B cell (primary cell): ENCODE results near the gene CR1. TPM values are rescaled to one million over a fixed set of nuclear protein-coding genes. Genes with fewer than 3 reads are reported as not detected.

Experiments used
- ATAC-seq: fragments of 200-7000 bp; cut with Tn5 transposase; one replicate; pipeline ENCODE4 v1.10.0; 2021; ENCODE audit warnings: low read depth, mild to moderate bottlenecking, moderate number of reproducible peaks, moderate library complexity
- CTCF ChIA-PET: fragments of 350-600 bp; sonication (Branson Sonifier 250); formaldehyde crosslinking; loops from one replicate; lab custom pipeline; 2021; ENCODE audit warnings: antibody characterized with exemption, inconsistent platforms; lab: Charles Lee
- POLR2A ChIA-PET: fragments of 350-600 bp; sonication (Branson Sonifier 250); formaldehyde crosslinking; loops from one replicate; lab custom pipeline; 2021; ENCODE audit warnings: antibody characterized with exemption; lab: Charles Lee
- DNase-seq: peaks from one replicate; pipeline ENCODE4 v3.0.0; 2013
- H2AFZ ChIP-seq: 2 replicates; pipeline ENCODE4 v1.6.1; 2012; ENCODE audit warnings: mild to moderate bottlenecking, low read depth, low read length; ENCODE audit not compliant: insufficient read depth, poor library complexity, severe bottlenecking
- H3K27ac ChIP-seq, 2 donors: 1 replicate in 1 of 2; 2 replicates in 1 of 2; pipeline ENCODE4 v1.5.1; 2012 to 2013; ENCODE audit warnings: low read length in 2 of 2, mild to moderate bottlenecking in 2 of 2, moderate library complexity in 1 of 2
- H3K27me3 ChIP-seq, 4 experiments: fragments of 200-600 bp in 1 of 4; sonication (generic) in 1 of 4; replicated peaks in 1 of 4; 1 replicate in 2 of 4; 2 replicates in 2 of 4; pipeline versions ENCODE4 v1.6.1 to v1.7.0; 2013 to 2016; ENCODE audit warnings: low read length in 3 of 4, mild to moderate bottlenecking in 2 of 4, mixed read lengths in 1 of 4, moderate library complexity in 1 of 4; ENCODE audit not compliant: insufficient read depth in 4 of 4, control insufficient read depth in 3 of 4; ENCODE audit errors: control extremely low read depth in 1 of 4
- H3K36me3 ChIP-seq, 2 experiments: replicated peaks in 1 of 2; 1 replicate in 1 of 2; 2 replicates in 1 of 2; pipeline versions ENCODE4 v1.6.1 to v1.7.1; 2013; ENCODE audit warnings: low read length in 1 of 2; ENCODE audit not compliant: insufficient read depth in 2 of 2, control insufficient read depth in 1 of 2; ENCODE audit errors: control extremely low read depth in 1 of 2, extremely low read depth in 1 of 2
- H3K4me1 ChIP-seq, 2 donors: fragments of 200-600 bp in 1 of 2; sonication (generic) in 1 of 2; 1 replicate in 1 of 2; 2 replicates in 1 of 2; pipeline versions ENCODE4 v1.5.1 to v1.6.1; 2013 to 2017; ENCODE audit warnings: low read length in 2 of 2; ENCODE audit not compliant: control insufficient read depth in 2 of 2, insufficient read depth in 2 of 2
- H3K4me2 ChIP-seq: replicated peaks from 2 replicates; pipeline ENCODE3; 2012; ENCODE audit warnings: mild to moderate bottlenecking, low read depth, low read length; ENCODE audit not compliant: poor library complexity, severe bottlenecking
- H3K4me3 ChIP-seq, 5 experiments: fragments of 200-600 bp in 1 of 5; sonication (generic) in 1 of 5; 1 replicate in 3 of 5; 2 replicates in 2 of 5; pipeline versions ENCODE4 v1.5.1 to v1.7.0; 2011 to 2016; ENCODE audit warnings: low read length in 4 of 5, mild to moderate bottlenecking in 4 of 5, low read depth in 2 of 5, control low read depth in 1 of 5, moderate library complexity in 1 of 5; ENCODE audit not compliant: insufficient read depth in 1 of 5; ENCODE audit errors: control extremely low read depth in 1 of 5, extremely low read depth in 1 of 5
- H3K79me2 ChIP-seq: fragments of 200-600 bp; sonication (generic); one replicate; pipeline ENCODE4 v1.6.0; 2016; ENCODE audit warnings: low read length; ENCODE audit not compliant: control insufficient read depth, insufficient read depth
- H3K9ac ChIP-seq: fragments of 200-600 bp; sonication (generic); 2 replicates; pipeline ENCODE4 v1.6.1; 2017; ENCODE audit warnings: mild to moderate bottlenecking, low read length, moderate library complexity
- H3K9me3 ChIP-seq, 3 donors: one replicate each; pipeline versions ENCODE4 v1.6.1 to v1.7.1; 2013; ENCODE audit warnings: low read length in 2 of 3; ENCODE audit not compliant: control insufficient read depth in 2 of 3, insufficient read depth in 1 of 3; ENCODE audit errors: control extremely low read depth in 1 of 3
- H4K20me1 ChIP-seq: 2 replicates; pipeline ENCODE4 v1.6.0; 2012; ENCODE audit warnings: mild to moderate bottlenecking, low read length; ENCODE audit not compliant: insufficient read depth, control insufficient read depth, poor library complexity, severe bottlenecking
- H3K27ac Mint-ChIP-seq: one replicate; pipeline ENCODE4 v1.8.0; 2021; ENCODE audit warnings: mixed read lengths
- H3K27me3 Mint-ChIP-seq: one replicate; pipeline ENCODE4 v1.8.0; 2021; ENCODE audit warnings: mixed read lengths
- H3K4me1 Mint-ChIP-seq: one replicate; pipeline ENCODE4 v1.8.0; 2021; ENCODE audit warnings: mixed read lengths
- H3K4me3 Mint-ChIP-seq: one replicate; pipeline ENCODE4 v1.8.0; 2021; ENCODE audit warnings: mixed read lengths
- H3K9me3 Mint-ChIP-seq: one replicate; pipeline ENCODE4 v1.8.0; 2022; ENCODE audit warnings: mixed read lengths; ENCODE audit not compliant: insufficient read depth
- EZH2 ChIP-seq: IDR thresholded peaks from 2 replicates; pipeline ENCODE4 v1.6.1; 2012; ENCODE audit warnings: borderline replicate concordance, low read depth, mild to moderate bottlenecking, moderate library complexity, low read length; ENCODE audit not compliant: insufficient read depth, poor library complexity, severe bottlenecking
- WGBS: methylation state at CpG from one replicate; pipeline ENCODE4 v1.1.5; 2013; ENCODE audit warnings: missing lambda C conversion rate; ENCODE audit not compliant: insufficient coverage; 5-methylcytosine and 5-hydroxymethylcytosine counted together
- intact Hi-C: fragments of 100-400 bp; cut with micrococcal nuclease; formaldehyde crosslinking; loops from one replicate; pipeline ENCODE4 v1.10.0; 2022
- polyA plus RNA-seq: library from polyadenylated mRNA; depleted of rRNA; stranded (reverse); fragments of >200 nt; gene quantifications from 2 replicates; pipeline ENCODE4 v1.2.3, GENCODE V29; 2012
- total RNA-seq, 2 donors: library from RNA; stranded (reverse); fragments of 120-200 nt in 1 of 2; gene quantifications; 1 replicate in 1 of 2; 2 replicates in 1 of 2; pipeline versions ENCODE4 v1.2.3 to v1.2.4, GENCODE V29; 2013 to 2022
- TF ChIP-seq, protein P1 (sequence below): fragments of 200-600 bp; IDR thresholded peaks from one replicate; pipeline ENCODE4 v1.8.0; 2022; ENCODE audit warnings: antibody characterized with exemption, mild to moderate bottlenecking

The CR1 gene
- total and polyA plus RNA-seq, 2 donors (not counting 1 experiment from before 2014, with no cell fraction given) = 26.4 to 36.7 TPM

DNA sequence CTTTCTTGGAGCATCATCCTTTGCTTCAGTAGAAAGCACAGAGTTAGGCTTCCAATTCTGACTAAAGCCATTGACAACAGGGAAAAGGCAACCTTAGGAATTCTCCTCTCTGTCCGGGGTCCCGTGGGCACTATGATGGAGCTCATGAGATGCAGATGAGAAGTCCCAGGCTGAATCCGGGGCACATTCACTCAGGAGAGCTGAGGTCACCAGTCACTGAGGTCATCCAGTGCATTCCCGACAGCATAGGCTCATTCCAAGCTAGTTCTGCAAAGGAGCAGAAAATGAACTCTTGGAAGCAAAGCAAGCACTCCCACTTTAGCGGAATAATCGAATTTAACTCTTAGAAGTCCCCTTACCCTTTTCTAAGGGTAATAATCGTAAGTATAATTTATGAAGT is 6.8 kb downstream of the CR1 start:
- H3K27me3 ChIP-seq = no peaks in the 10 kb centered on the region
- no peak overlapping the region for H3K9ac ChIP-seq
- H3K27ac ChIP-seq = no peak overlapping the region
- peaks cover 10 to 13% of the 10 kb centered on the region in 2 donors for H3K4me1 ChIP-seq
- ATAC-seq (no peak), DNase-seq (no peak)
- no peaks in the 10 kb centered on the region for H3K9me3 ChIP-seq
- TF ChIP-seq, protein P1, sequence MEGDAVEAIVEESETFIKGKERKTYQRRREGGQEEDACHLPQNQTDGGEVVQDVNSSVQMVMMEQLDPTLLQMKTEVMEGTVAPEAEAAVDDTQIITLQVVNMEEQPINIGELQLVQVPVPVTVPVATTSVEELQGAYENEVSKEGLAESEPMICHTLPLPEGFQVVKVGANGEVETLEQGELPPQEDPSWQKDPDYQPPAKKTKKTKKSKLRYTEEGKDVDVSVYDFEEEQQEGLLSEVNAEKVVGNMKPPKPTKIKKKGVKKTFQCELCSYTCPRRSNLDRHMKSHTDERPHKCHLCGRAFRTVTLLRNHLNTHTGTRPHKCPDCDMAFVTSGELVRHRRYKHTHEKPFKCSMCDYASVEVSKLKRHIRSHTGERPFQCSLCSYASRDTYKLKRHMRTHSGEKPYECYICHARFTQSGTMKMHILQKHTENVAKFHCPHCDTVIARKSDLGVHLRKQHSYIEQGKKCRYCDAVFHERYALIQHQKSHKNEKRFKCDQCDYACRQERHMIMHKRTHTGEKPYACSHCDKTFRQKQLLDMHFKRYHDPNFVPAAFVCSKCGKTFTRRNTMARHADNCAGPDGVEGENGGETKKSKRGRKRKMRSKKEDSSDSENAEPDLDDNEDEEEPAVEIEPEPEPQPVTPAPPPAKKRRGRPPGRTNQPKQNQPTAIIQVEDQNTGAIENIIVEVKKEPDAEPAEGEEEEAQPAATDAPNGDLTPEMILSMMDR = no peak
- no peak for TF ChIP-seq EZH2
- H2AFZ ChIP-seq = no peak overlapping the region
- Mint-ChIP-seq H3K9me3 (no peaks in the 10 kb centered on the region), H3K27ac (no peak overlapping the region), H3K4me1 (peaks cover 20% of the 10 kb centered on the region), H3K4me3 (no peak overlapping the region), H3K27me3 (no peaks in the 10 kb centered on the region)
- intact Hi-C loops = no loop called here
- H4K20me1 ChIP-seq = peaks cover 11% of the 10 kb centered on the region
- ChIA-PET POLR2A (no interaction called here), CTCF (interaction anchor here (1.0 to 6.7 kb wide), 5 partner anchors 48 to 453 kb away, joined by 3 to 209 read pairs (median 10); partner anchors contain the start of genes C4BPB and CR2)
- H3K4me2 ChIP-seq = no peak overlapping the region
- H3K79me2 ChIP-seq = peaks cover 58% of the 10 kb centered on the region
- no peak overlapping the region for H3K4me3 ChIP-seq
- peaks cover 8 to 24% of the 10 kb centered on the region in 2 experiments for H3K36me3 ChIP-seq
- 96% methylated on average over 4 of the region's 7 CpGs for WGBS

GRCh38 chr1:207503950-207504349 is 8.0 kb downstream of the CR1 start:
- ATAC-seq (no peak), DNase-seq (no peak)
- Mint-ChIP-seq H3K4me1 (peaks cover 12% of the 10 kb centered on the region), H3K27me3 (no peaks in the 10 kb centered on the region), H3K4me3 (no peak overlapping the region), H3K27ac (no peak overlapping the region), H3K9me3 (no peaks in the 10 kb centered on the region)
- no peaks in the 10 kb centered on the region for H3K9me3 ChIP-seq
- H3K4me2 ChIP-seq = no peak overlapping the region
- peaks cover 53% of the 10 kb centered on the region for H3K79me2 ChIP-seq
- no peak overlapping the region for H3K27ac ChIP-seq
- H3K27me3 ChIP-seq = no peaks in the 10 kb centered on the region
- no peak for TF ChIP-seq EZH2
- TF ChIP-seq, protein P1 = no peak
- 100% methylated on average over 2 of the region's 3 CpGs for WGBS
- intact Hi-C loops = no loop called here
- H4K20me1 ChIP-seq = peaks cover 11% of the 10 kb centered on the region
- H3K9ac ChIP-seq = no peak overlapping the region
- no peak overlapping the region for H2AFZ ChIP-seq
- CTCF ChIA-PET = interaction anchor here (3.2 to 6.7 kb wide), 2 partner anchors 49 to 420 kb away, joined by 10 to 209 read pairs; partner anchors contain the start of genes C4BPB and CR2
- peaks cover 11 to 37% of the 10 kb centered on the region in 2 experiments for H3K36me3 ChIP-seq
- no peak overlapping the region for H3K4me3 ChIP-seq
- H3K4me1 ChIP-seq = peaks cover 5 to 8% of the 10 kb centered on the region in 2 donors
- POLR2A ChIA-PET = no interaction called here
